CD1c-positive myeloid dendritic cell (primary cell): ENCODE results near the gene TRABD2B.

Experiments used
- DNase-seq: peaks from one replicate; pipeline ENCODE4 v3.0.0-alpha.2; 2016; ENCODE audit errors: extremely low spot score

Gene TRABD2B

GRCh38 chr1:47997289-47998200 lies at the start of gene TRABD2B:
TSS of gene TRABD2B (minus strand) at chr1:47997385.
- DNase-seq, result peak; percentile 65

GRCh38 chr1:48044311-48044710 lies 47.1 kb upstream of the TRABD2B start:
- no peak for DNase-seq

GRCh38 chr1:48043622-48044021 lies 46.4 kb upstream of the TRABD2B start:
- DNase-seq, result no peak

- no peak for DNase-seq
These were observed 43.0 kb upstream of the TRABD2B start for GRCh38 chr1:48040154-48040553.

- no peak for DNase-seq
These were observed 42.2 kb upstream of the TRABD2B start for GRCh38 chr1:48039088-48040054.

- DNase-seq, result no peak
These were observed 41.1 kb upstream of the TRABD2B start for GRCh38 chr1:48038270-48038767.

- no peak for DNase-seq
These were observed 39.6 kb upstream of the TRABD2B start for GRCh38 chr1:48036710-48037355.

GRCh38 chr1:48035371-48036141 lies 38.4 kb upstream of the TRABD2B start:
- no peak for DNase-seq

- DNase-seq, result no peak
These were observed 36.4 kb upstream of the TRABD2B start for GRCh38 chr1:48033495-48034045.

- DNase-seq, result no peak
These were observed 34.5 kb upstream of the TRABD2B start for GRCh38 chr1:48031676-48032075.

GRCh38 chr1:48030696-48031365 lies 33.6 kb upstream of the TRABD2B start:
- no peak for DNase-seq

- no peak for DNase-seq
These were observed 33.0 kb upstream of the TRABD2B start for GRCh38 chr1:48030211-48030610.

- no peak for DNase-seq
These were observed 31.3 kb upstream of the TRABD2B start for GRCh38 chr1:48028218-48029069.

GRCh38 chr1:48027533-48027835 lies 30.3 kb upstream of the TRABD2B start:
- no peak for DNase-seq

GRCh38 chr1:48026701-48027532 lies 29.7 kb upstream of the TRABD2B start:
- DNase-seq, result no peak

GRCh38 chr1:48026275-48026674 lies 29.1 kb upstream of the TRABD2B start:
- DNase-seq, result no peak

- DNase-seq, result no peak
These were observed 27.9 kb upstream of the TRABD2B start for GRCh38 chr1:48025076-48025475.

- no peak for DNase-seq
These were observed 26.3 kb upstream of the TRABD2B start for GRCh38 chr1:48023488-48023887.
